ENCODE results near the gene ICE1.
"Not testable (repeated sequence)": the region's sequence is repeated elsewhere in the genome, so short reads cannot be mapped to it uniquely, and the experiment has no call there.

ICE1 gene

DNA sequence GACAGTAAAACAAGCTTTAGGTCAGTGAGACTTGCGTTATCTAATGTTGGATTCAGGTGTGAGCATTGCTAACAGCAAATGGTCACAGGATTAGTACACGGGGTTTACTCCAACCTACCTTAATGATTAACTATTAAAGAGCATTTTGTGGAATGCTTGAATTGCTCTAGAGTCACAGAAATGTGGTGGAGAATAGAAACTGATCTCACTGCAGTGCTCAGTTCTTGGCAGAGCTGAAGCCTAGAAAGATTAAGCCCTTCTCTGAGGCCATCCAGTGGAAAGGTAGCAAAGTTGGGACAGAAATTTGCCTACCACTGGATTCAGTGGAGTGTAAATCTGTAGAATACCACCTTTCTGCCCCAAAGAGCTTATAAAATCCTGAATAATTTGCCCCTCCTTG, 60.9 kb downstream of the ICE1 start:
- no peak for DNase-seq (ENCODE audit: low spot score)
- TF ChIP-seq, protein P1, sequence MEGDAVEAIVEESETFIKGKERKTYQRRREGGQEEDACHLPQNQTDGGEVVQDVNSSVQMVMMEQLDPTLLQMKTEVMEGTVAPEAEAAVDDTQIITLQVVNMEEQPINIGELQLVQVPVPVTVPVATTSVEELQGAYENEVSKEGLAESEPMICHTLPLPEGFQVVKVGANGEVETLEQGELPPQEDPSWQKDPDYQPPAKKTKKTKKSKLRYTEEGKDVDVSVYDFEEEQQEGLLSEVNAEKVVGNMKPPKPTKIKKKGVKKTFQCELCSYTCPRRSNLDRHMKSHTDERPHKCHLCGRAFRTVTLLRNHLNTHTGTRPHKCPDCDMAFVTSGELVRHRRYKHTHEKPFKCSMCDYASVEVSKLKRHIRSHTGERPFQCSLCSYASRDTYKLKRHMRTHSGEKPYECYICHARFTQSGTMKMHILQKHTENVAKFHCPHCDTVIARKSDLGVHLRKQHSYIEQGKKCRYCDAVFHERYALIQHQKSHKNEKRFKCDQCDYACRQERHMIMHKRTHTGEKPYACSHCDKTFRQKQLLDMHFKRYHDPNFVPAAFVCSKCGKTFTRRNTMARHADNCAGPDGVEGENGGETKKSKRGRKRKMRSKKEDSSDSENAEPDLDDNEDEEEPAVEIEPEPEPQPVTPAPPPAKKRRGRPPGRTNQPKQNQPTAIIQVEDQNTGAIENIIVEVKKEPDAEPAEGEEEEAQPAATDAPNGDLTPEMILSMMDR (conservative IDR thresholded peaks at IDR 0.05; ENCODE audit: low read depth), result no peak
- CTCF ChIA-PET, result no interaction called here
- no peak overlapping the region for H3K27ac ChIP-seq
- POLR2A ChIA-PET (ENCODE audit: low non-redundant PET), result no interaction called here

DNA sequence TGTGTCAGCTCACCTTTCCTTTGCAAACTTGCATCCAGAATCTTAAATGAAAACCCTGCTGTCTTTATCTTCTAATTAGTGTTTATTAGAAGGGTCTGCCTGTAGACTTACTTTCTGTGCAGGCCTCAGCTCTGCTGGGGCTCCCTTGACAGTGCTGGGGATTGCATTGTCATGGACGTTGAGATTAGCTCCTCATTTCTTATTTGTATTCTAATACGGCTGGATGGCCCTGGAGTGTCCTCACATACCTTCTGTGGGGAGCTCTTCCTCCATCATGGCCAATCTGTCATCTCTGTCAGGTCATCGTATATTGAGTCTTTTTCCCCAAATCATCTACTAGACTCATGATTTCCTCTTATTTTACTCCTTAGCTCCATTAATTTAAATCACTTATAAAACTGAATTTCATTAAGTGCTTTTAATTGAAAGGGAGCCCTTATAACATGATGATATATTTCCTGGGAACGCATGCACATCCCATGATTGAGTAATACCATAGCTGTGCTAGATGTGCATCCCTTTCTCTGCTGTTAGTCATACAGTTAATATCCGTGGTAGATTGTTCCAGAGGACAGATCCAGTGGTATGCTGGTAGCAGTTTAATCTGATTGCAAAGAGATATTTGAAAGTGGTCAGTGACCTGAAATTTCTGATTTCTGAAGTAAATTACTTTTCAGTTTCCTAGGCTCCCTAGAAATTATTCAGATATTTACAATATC, 61.6 kb downstream of the ICE1 start:
- no peak for DNase-seq (ENCODE audit: low spot score)
- no peak overlapping the region for H3K27ac ChIP-seq
- TF ChIP-seq, protein P1 (conservative IDR thresholded peaks at IDR 0.05; ENCODE audit: low read depth), result no peak
- POLR2A ChIA-PET (ENCODE audit: low non-redundant PET), result no interaction called here
- CTCF ChIA-PET, result interaction anchor here (0.6 kb wide), 1 partner anchor 49 kb away, joined by 4 read pairs; no protein-coding TSS in a partner anchor

DNA sequence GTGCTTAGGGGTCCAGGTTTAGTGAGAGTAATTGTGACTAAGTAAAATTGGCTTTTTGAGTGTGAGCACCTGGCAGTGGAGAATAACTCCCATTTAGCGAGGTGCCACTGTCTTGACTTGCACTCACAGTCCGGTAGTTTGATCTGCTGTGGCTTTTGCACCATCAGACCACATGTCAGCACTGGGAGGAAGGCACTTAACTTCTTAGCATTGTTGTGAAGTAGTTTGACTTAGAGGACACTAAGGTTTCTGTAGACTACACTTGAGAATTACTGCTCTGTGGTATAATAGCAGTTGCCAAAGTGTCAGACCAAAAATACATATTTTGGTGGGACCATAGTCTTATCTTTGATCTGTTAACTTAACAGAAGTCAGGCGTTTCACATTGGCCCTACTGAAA, 63.6 kb downstream of the ICE1 start:
- TF ChIP-seq, protein P1 (conservative IDR thresholded peaks at IDR 0.05; ENCODE audit: low read depth), result no peak
- POLR2A ChIA-PET (ENCODE audit: low non-redundant PET), result no interaction called here

DNA sequence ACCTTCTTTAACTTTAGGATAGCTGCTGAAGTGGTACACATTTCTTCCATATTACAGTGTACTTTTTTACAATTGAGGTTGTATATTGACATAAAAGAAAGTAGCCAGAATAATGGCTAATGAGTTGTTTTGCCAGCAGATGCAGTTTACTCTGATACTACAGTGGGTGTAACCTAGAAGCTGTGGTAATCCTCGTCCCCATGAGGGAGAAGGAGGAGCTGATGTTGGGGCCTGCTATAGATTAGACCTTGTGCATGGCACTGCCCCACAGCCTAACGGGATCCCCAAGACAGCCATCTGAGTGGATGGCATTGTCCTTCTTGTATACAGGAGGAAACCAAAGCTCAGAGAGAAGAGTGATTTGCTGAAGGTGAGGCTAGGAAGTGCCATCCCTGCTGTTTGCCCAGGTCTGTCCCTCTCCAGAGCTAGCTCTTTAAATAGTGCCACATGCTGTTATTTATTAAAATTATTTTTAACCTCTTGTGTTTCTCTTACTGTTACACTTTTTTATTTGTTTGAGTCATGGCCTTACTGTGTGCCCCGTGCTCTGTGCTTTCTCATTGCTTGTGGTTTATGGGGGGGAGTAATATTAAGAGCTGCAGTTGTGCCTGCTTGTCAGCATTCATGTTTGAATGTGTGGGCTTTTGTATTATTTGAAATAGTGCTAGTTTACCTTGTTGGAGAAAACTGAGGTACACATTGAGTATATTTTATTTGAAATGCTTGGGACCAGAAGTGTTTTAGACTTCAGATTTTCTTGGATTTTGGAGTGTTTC, 65.3 kb downstream of the ICE1 start:
- no peak for DNase-seq (ENCODE audit: low spot score)
- CTCF ChIA-PET, result interaction anchor here (0.6 kb wide), 1 partner anchor 156 kb away, joined by 4 read pairs; no protein-coding TSS in a partner anchor
- no peak overlapping the region for H3K27ac ChIP-seq
- POLR2A ChIA-PET (ENCODE audit: low non-redundant PET), result no interaction called here
- TF ChIP-seq, protein P1 (conservative IDR thresholded peaks at IDR 0.05; ENCODE audit: low read depth), result no peak

More for the DNA sequence above, 63.6 kb downstream of the ICE1 start:
- CTCF ChIA-PET, result interaction anchor here (0.6 kb wide), 1 partner anchor 1343 kb away, joined by 3 read pairs; no protein-coding TSS in a partner anchor
- no peak overlapping the region for H3K27ac ChIP-seq
- DNase-seq (ENCODE audit: low spot score), result no peak

DNA sequence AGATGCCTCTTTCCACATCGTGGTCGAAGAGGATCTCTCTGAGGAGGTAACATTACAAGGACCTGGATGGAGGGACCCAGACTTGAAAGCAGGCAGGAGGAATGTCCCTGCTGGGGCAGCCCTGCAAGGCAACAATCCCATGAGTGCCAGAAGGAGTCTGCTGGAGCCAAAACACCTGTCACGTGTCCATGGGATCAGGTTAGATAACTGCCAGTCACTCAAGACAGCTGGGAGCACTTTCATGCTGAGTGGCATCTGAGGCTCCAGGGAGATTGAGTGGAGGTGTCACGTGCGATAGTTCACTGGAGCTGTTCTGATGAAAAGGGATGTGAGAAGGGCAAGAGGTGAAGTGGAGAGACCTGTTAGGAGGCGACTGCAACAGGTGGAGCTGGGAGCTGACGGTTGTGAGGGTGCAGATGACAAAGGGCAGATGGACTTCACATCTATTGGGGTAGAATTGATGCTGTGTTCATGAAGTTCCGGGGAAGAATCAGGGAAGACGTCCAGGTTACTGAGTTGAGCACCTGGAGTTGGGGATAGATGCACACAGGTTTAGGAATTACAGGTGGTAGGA, 68.4 kb downstream of the ICE1 start:
- CTCF ChIA-PET, result interaction anchor here (0.7 kb wide), 2 partner anchors 20 to 89 kb away, joined by 3 to 4 read pairs; no protein-coding TSS in a partner anchor
- DNase-seq (ENCODE audit: low spot score), result no peak
- POLR2A ChIA-PET (ENCODE audit: low non-redundant PET), result no interaction called here
- TF ChIP-seq, protein P1 (conservative IDR thresholded peaks at IDR 0.05; ENCODE audit: low read depth), result no peak
- no peak overlapping the region for H3K27ac ChIP-seq

DNA sequence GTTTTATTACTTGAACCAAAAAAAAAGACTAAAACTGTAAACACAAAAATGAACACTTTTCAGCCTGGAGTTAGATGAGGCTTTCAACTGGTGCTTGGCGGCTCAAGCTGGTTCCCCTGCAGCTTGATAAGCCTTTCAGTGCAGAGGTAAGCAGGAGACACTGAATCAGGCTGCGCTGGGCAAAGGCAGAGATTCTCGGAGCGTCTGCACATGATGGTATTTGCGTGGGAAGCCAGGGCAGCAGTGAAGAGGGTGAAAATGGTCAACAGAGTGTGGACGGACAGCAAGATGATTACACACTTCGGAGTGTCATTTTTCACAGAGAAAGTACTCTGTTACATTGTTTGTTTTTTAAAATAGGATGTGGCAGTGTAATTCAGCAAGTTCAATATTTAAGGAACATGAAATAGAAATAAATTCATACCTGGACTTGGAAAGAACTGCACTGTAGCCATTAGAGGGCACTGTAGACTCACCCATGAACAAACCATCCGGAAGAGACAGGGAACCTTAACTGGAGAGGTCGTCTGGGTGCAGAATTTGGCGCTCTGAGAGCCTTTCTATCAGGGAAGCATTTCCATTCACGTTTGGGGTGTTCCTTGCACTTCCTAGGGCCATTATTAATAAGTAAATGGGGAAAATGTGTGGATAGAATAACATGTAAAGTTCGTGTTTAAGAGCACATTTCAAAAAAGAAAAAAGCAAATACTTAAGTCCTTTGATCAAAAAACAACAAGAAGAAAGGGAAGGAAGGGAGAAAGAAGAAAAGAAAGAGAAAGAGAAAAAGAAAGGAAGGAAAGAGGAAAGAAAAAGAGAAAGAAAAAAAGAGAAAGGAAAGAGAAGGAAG, 69.8 kb downstream of the ICE1 start:
- ChIA-PET CTCF (no interaction called here), POLR2A (ENCODE audit: low non-redundant PET) (no interaction called here)
- TF ChIP-seq, protein P1 (conservative IDR thresholded peaks at IDR 0.05; ENCODE audit: low read depth), result peak; percentile 86
- DNase-seq (ENCODE audit: low spot score), result peak; percentile 52
- H3K27ac ChIP-seq, result no peak overlapping the region

DNA sequence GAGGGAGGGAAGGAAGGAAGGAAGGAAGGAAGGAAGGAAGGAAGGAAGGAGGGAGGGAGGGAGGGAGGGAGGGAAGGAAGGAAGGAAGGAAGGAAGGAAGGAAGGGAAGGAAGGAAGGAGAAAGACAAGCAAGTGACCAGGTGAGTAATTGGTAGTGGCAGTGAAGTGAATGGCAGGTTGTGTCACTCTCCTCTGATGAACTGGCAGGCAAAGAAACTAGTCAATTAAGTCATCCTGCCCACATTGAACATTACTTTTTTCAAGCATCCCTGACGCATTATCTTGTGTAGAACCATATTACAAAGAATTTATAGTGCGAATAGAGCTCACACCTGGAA, 70.4 kb downstream of the ICE1 start:
- CTCF ChIA-PET; H3K27ac ChIP-seq; DNase-seq (ENCODE audit: low spot score); POLR2A ChIA-PET (ENCODE audit: low non-redundant PET): not testable (repeated sequence)
